HepG2 (cell line): Measurements from ENCODE around the gene LGALS8. TPM values are rescaled to one million over a fixed set of nuclear protein-coding genes. Genes with fewer than 3 reads are reported as not detected.

ENCODE experiments used
- ARID5B ChIP-seq: IDR thresholded peaks from 2 replicates; pipeline ENCODE4 v1.4.0; 2020; ENCODE audit warnings: mild to moderate bottlenecking, missing genetic modification reagents
- ATF7-NPFF ChIP-seq: sonication (generic); formaldehyde crosslinking; IDR thresholded peaks from 2 replicates; pipeline ENCODE4 v1.8.1; 2023; ENCODE audit warnings: mild to moderate bottlenecking, low read depth, missing genetic modification reagents, moderate library complexity
- HMGXB4 ChIP-seq, 2 experiments: sonication (generic) in 1 of 2; formaldehyde crosslinking in 1 of 2; IDR thresholded peaks; 2 replicates each; pipeline versions ENCODE4 v1.4.0 to v1.6.1; 2018 to 2020; ENCODE audit warnings: missing genetic modification reagents in 2 of 2, borderline replicate concordance in 1 of 2, low read depth in 1 of 2, mild to moderate bottlenecking in 1 of 2, missing biosample characterization in 1 of 2
- HNF1B ChIP-seq: sonication (generic); formaldehyde crosslinking; IDR thresholded peaks from 2 replicates; pipeline ENCODE4 v1.5.1; 2020; ENCODE audit warnings: mild to moderate bottlenecking, moderate library complexity, missing genetic modification reagents
- ISL2 ChIP-seq: sonication (generic); formaldehyde crosslinking; IDR thresholded peaks from 2 replicates; pipeline ENCODE4 v1.5.0; 2020; ENCODE audit warnings: missing genetic modification reagents
- NR2C2 ChIP-seq: sonication (generic); formaldehyde crosslinking; IDR thresholded peaks from 2 replicates; pipeline ENCODE4 v1.4.0; 2020; ENCODE audit warnings: missing genetic modification reagents, mild to moderate bottlenecking, moderate library complexity, borderline replicate concordance
- ZHX2 ChIP-seq, 2 experiments: sonication (generic) in 1 of 2; formaldehyde crosslinking in 1 of 2; IDR thresholded peaks; 2 replicates each; pipeline versions ENCODE4 v1.6.1 to v1.9.0; 2014 to 2022; ENCODE audit warnings: antibody characterized with exemption in 1 of 2, borderline replicate concordance in 1 of 2, inconsistent platforms in 1 of 2, low read depth in 1 of 2, missing genetic modification reagents in 1 of 2
- ZNF580 ChIP-seq: IDR thresholded peaks from 2 replicates; pipeline ENCODE4 v1.6.1; 2016; ENCODE audit warnings: low read depth, borderline replicate concordance
- ZNF710 ChIP-seq: sonication (generic); formaldehyde crosslinking; IDR thresholded peaks from 2 replicates; pipeline ENCODE4 v1.5.0; 2020; ENCODE audit warnings: mild to moderate bottlenecking, missing genetic modification reagents, borderline replicate concordance
- ZNF713 ChIP-seq: sonication (generic); formaldehyde crosslinking; IDR thresholded peaks from 2 replicates; pipeline ENCODE4 v1.4.0; 2020; ENCODE audit warnings: mild to moderate bottlenecking, missing genetic modification reagents
- polyA plus RNA-seq, 8 experiments: library from polyadenylated mRNA; depleted of rRNA in 3 of 8; stranded (reverse) in 7 of 8; unstranded in 1 of 8; fragments of >200 nt; fragmentation: Illumina TruSeq in 4 of 8; extraction: Trizol in 4 of 8; gene quantifications; 2 replicates each; pipeline versions ENCODE4 v1.2.1 to v1.2.3, GENCODE V29; 2011 to 2016; ENCODE audit warnings: low read depth in 4 of 8, missing spikeins in 1 of 8, mixed read lengths in 1 of 8; ENCODE audit not compliant: insufficient read depth in 1 of 8
- total RNA-seq, 5 experiments: library from RNA; depleted of rRNA; stranded (reverse); fragments of >200 nt; fragmentation: Illumina TruSeq; extraction: Trizol; gene quantifications; 2 replicates each; pipeline ENCODE4 v1.2.3, GENCODE V29; 2016; ENCODE audit warnings: low read depth in 1 of 5

LGALS8 gene
- total and polyA plus RNA-seq, 2 of the 13 experiments (the other 11 are each of a cell fraction or from before 2014, with no cell fraction given): 29.3 to 185 TPM

GRCh38 chr1:236502972-236503639, 20.7 kb upstream of the LGALS8 start (continued):
- TF ChIP-seq ZHX2 (IDR thresholded peaks at IDR 0.05; ENCODE audit: low read depth): 0 out of 2 replicates have a peak, but pooled peaks have one; percentile 29
- no peak for TF ChIP-seq ZHX2 (CRISPR knock-in tag; IDR thresholded peaks at IDR 0.05; ENCODE audit: borderline replicate concordance)
- TF ChIP-seq ZNF713 (CRISPR knock-in tag): no peak
- TF ChIP-seq ZNF710 (CRISPR knock-in tag): peak; percentile 98
- peak; percentile 67; the same call in 1 of the 2 replicates for TF ChIP-seq ZNF580 (CRISPR knock-in tag)
- peak; percentile 74 for TF ChIP-seq HNF1B (CRISPR knock-in tag)
- no peak for TF ChIP-seq ATF7-NPFF (CRISPR knock-in tag)
- peak; percentile 61; the same call in 1 of the 2 replicates for TF ChIP-seq ISL2 (CRISPR knock-in tag)
- TF ChIP-seq HMGXB4 (CRISPR knock-in tag; IDR thresholded peaks at IDR 0.05; ENCODE audit: borderline replicate concordance in 1 of 2, low read depth in 1 of 2): peak in 1 of 2 experiments; percentile 54; a peak in 1 of 4 replicates
- TF ChIP-seq NR2C2 (CRISPR knock-in tag): peak; percentile 38; the same call in 1 of the 2 replicates
- TF ChIP-seq ARID5B (CRISPR knock-in tag): peak; percentile 84
